ENCODE data around the gene HHAT. TPM values are rescaled to one million over a fixed set of nuclear protein-coding genes. Genes with fewer than 3 reads are reported as not detected.

The HHAT gene
- total and polyA plus RNA-seq, 8 donors: under 0.01 to 5.8 (median 1.6) TPM

GRCh38 chr1:210291081-210291764, 37.5 kb upstream of the HHAT start:
- 50 to 75% (median 58%) methylated on average over 8 of the region's 8 CpGs for WGBS, 5 donors
- Histone ChIP-seq H3K4me3 (no peak overlapping the region), H3K27ac (peak overlapping the region in 2 of 5 donors; percentile 74 to 86), H3K27me3 (peaks cover 0 to 11% (median 6%) of the 10 kb centered on the region in 3 donors), H3K9me3 (no peaks in the 10 kb centered on the region), H3K36me3 (no peaks in the 10 kb centered on the region), H3K4me1 (peaks cover 15 to 43% (median 37%) of the 10 kb centered on the region in 4 donors)
- intact Hi-C loops (cut with DNase I; ENCODE audit: low total_unique reads): no loop called here
- DNase-seq: peak in 1 of 2 donors; percentile 19
- TF ChIP-seq EP300 (IDR thresholded peaks at IDR 0.05) (no peak), POLR2A (IDR thresholded peaks at IDR 0.05) (no peak), CTCF (IDR thresholded peaks at IDR 0.05) (no peak), POLR2AphosphoS5 (IDR thresholded peaks at IDR 0.05) (no peak)

- Histone ChIP-seq H3K9me3 (no peaks in the 10 kb centered on the region), H3K27ac (peak overlapping the region in 4 of 5 donors; percentile 74 to 86 (median 78)), H3K36me3 (no peaks in the 10 kb centered on the region), H3K27me3 (peaks cover 0 to 11% (median 6%) of the 10 kb centered on the region in 3 donors), H3K4me3 (peak overlapping the region; percentile 45 to 50 (median 50)), H3K4me1 (peaks cover 15 to 43% (median 37%) of the 10 kb centered on the region in 4 donors)
- peak in 1 of 2 donors; percentile 63 for DNase-seq
- WGBS, 5 donors: 19 to 37% (median 28%) methylated on average over 9 of the region's 9 CpGs
- intact Hi-C loops (cut with DNase I; ENCODE audit: low total_unique reads): no loop called here
- TF ChIP-seq POLR2A (IDR thresholded peaks at IDR 0.05): no peak
- no peak for TF ChIP-seq EP300 (IDR thresholded peaks at IDR 0.05)
Measured at GRCh38 chr1:210291786-210292230, 36.9 kb upstream of the HHAT start.

GRCh38 chr1:210292231-210292871, 36.4 kb upstream of the HHAT start:
- peaks cover 0 to 11% (median 6%) of the 10 kb centered on the region in 3 donors for H3K27me3 ChIP-seq
- intact Hi-C loops (cut with DNase I; ENCODE audit: low total_unique reads): no loop called here
- peak overlapping the region; percentile 45 to 50 (median 50) for H3K4me3 ChIP-seq
- peak overlapping the region; percentile 61 to 86 (median 75) for H3K27ac ChIP-seq
- TF ChIP-seq EP300 (IDR thresholded peaks at IDR 0.05) (no peak), POLR2A (IDR thresholded peaks at IDR 0.05) (no peak), POLR2AphosphoS5 (IDR thresholded peaks at IDR 0.05) (peak in 1 of 3 donors; percentile 43), CTCF (IDR thresholded peaks at IDR 0.05) (peak in 4 of 7 experiments; percentile 18 to 44 (median 32))
- H3K4me1 ChIP-seq: peaks cover 15 to 43% (median 37%) of the 10 kb centered on the region in 4 donors
- H3K9me3 ChIP-seq: no peaks in the 10 kb centered on the region
- H3K36me3 ChIP-seq: no peaks in the 10 kb centered on the region
- DNase-seq: peak; percentile 79 to 81
- 2 to 4% (median 4%) methylated on average over 48 to 56 of the region's 56 CpGs for WGBS, 5 donors

- Histone ChIP-seq H3K27me3 (peaks cover 0 to 11% (median 6%) of the 10 kb centered on the region in 3 donors), H3K4me1 (peaks cover 15 to 43% (median 37%) of the 10 kb centered on the region in 4 donors), H3K9me3 (no peaks in the 10 kb centered on the region), H3K27ac (peak overlapping the region; percentile 44 to 86 (median 75)), H3K36me3 (no peaks in the 10 kb centered on the region), H3K4me3 (peak overlapping the region; percentile 45 to 50 (median 50))
- DNase-seq: peak; percentile 53 to 68
- TF ChIP-seq EP300 (IDR thresholded peaks at IDR 0.05) (no peak), POLR2AphosphoS5 (IDR thresholded peaks at IDR 0.05) (no peak), CTCF (IDR thresholded peaks at IDR 0.05) (no peak), POLR2A (IDR thresholded peaks at IDR 0.05) (no peak)
- 12 to 38% (median 23%) methylated on average over 7 of the region's 7 CpGs for WGBS, 5 donors
- intact Hi-C loops (cut with DNase I; ENCODE audit: low total_unique reads): no loop called here
Measured at GRCh38 chr1:210293171-210293607, 35.5 kb upstream of the HHAT start.

Data from stomach (tissue), 9 donors.